SK-N-SH treated with all-trans-retinoic acid at 6 μM for 48 hours (cell line): Measurements from ENCODE around the gene MESP1.

ENCODE experiments used
- BACH2 ChIP-seq: fragments of 250-450 bp; sonication (Bioruptor Pico); IDR thresholded peaks from 2 replicates; pipeline ENCODE4 v1.9.0; 2021; ENCODE audit warnings: mild to moderate bottlenecking, borderline replicate concordance
- CSDC2 ChIP-seq: fragments of 250-450 bp; sonication (Bioruptor Pico); IDR thresholded peaks from 2 replicates; pipeline ENCODE4 v1.5.0; 2020; ENCODE audit warnings: mild to moderate bottlenecking, moderate library complexity
- GLIS3 ChIP-seq: fragments of 250-450 bp; sonication (Bioruptor Pico); IDR thresholded peaks from 2 replicates; pipeline ENCODE4 v1.5.0; 2020; ENCODE audit warnings: mild to moderate bottlenecking, moderate library complexity
- ISL1 ChIP-seq: fragments of 250-450 bp; sonication (Bioruptor Pico); IDR thresholded peaks from 2 replicates; pipeline ENCODE4 v2.1.2; 2022; ENCODE audit warnings: mild to moderate bottlenecking, moderate library complexity
- OSR1 ChIP-seq: fragments of 250-450 bp; sonication (Bioruptor Pico); IDR thresholded peaks from 2 replicates; pipeline ENCODE4 v1.8.0; 2022; ENCODE audit warnings: moderate library complexity, mild to moderate bottlenecking, inconsistent platforms
- PPARA ChIP-seq: fragments of 250-450 bp; sonication (Bioruptor Pico); IDR thresholded peaks from 2 replicates; pipeline ENCODE4 v1.5.0; 2020; ENCODE audit warnings: mild to moderate bottlenecking, borderline replicate concordance
- TCF4 ChIP-seq: fragments of 250-450 bp; sonication (Bioruptor Pico); IDR thresholded peaks from 2 replicates; pipeline ENCODE4 v1.8.0; 2021; ENCODE audit warnings: mild to moderate bottlenecking, moderate library complexity, borderline replicate concordance
- TSHZ2 ChIP-seq: fragments of 250-450 bp; sonication (Bioruptor Pico); IDR thresholded peaks from 2 replicates; pipeline ENCODE4 v1.5.0; 2020; ENCODE audit warnings: mild to moderate bottlenecking, moderate library complexity
- ZC3H10 ChIP-seq: fragments of 250-450 bp; sonication (Bioruptor Pico); IDR thresholded peaks from 2 replicates; pipeline ENCODE4 v1.5.1; 2021; ENCODE audit warnings: mild to moderate bottlenecking, moderate library complexity
- ZFP3 ChIP-seq: fragments of 250-450 bp; sonication (Bioruptor Pico); IDR thresholded peaks from 2 replicates; pipeline ENCODE4 v1.5.0; 2020; ENCODE audit warnings: mild to moderate bottlenecking, moderate library complexity
- ZFP30 ChIP-seq: fragments of 450-650 bp; formaldehyde crosslinking; IDR thresholded peaks from 2 replicates; pipeline ENCODE4 v1.5.0; 2022; ENCODE audit warnings: mild to moderate bottlenecking, moderate library complexity
- ZNF565 ChIP-seq: fragments of 450-650 bp; formaldehyde crosslinking; conservative IDR thresholded peaks from 2 replicates; pipeline ENCODE4 v1.5.0; 2020; ENCODE audit warnings: low read depth, mild to moderate bottlenecking, moderate library complexity
- TF ChIP-seq, protein P1 (sequence below): fragments of 250-450 bp; sonication (Bioruptor Pico); IDR thresholded peaks from 2 replicates; pipeline ENCODE4 v1.8.0; 2020; ENCODE audit warnings: mild to moderate bottlenecking, moderate library complexity, borderline replicate concordance

DNA sequence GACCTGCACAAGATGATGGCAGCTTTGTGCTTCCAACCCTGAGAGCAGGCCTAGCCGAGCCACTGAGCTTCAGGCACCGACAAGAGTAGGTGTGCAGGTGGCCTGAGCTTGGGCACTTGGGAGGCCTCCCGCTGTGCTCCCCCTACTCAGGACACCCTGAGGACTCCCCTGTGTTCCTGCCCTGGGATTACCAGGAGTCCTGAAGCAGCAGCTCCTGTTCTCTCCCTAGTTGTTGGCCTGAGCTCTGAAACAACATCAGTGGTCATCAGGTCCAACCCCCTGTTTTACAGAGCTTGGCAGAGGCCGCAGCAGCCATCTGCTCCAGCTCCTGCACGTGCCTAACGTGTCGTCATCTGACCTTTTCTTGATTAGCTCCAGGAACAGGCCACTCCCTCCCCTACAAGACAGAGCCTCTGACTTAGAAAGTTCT is 17.0 kb upstream of the MESP1 start:
- TF ChIP-seq ISL1 (CRISPR knock-in tag) = no peak
- TF ChIP-seq TSHZ2 (CRISPR knock-in tag) = no peak
- TF ChIP-seq BACH2 = no peak
- TF ChIP-seq ZC3H10 (CRISPR knock-in tag) = no peak
- no peak for TF ChIP-seq ZNF565 (CRISPR knock-in tag)
- no peak for TF ChIP-seq TCF4 (CRISPR knock-in tag)
- TF ChIP-seq OSR1 (CRISPR knock-in tag) = no peak
- no peak for TF ChIP-seq ZFP3 (CRISPR knock-in tag)
- TF ChIP-seq, protein P1, sequence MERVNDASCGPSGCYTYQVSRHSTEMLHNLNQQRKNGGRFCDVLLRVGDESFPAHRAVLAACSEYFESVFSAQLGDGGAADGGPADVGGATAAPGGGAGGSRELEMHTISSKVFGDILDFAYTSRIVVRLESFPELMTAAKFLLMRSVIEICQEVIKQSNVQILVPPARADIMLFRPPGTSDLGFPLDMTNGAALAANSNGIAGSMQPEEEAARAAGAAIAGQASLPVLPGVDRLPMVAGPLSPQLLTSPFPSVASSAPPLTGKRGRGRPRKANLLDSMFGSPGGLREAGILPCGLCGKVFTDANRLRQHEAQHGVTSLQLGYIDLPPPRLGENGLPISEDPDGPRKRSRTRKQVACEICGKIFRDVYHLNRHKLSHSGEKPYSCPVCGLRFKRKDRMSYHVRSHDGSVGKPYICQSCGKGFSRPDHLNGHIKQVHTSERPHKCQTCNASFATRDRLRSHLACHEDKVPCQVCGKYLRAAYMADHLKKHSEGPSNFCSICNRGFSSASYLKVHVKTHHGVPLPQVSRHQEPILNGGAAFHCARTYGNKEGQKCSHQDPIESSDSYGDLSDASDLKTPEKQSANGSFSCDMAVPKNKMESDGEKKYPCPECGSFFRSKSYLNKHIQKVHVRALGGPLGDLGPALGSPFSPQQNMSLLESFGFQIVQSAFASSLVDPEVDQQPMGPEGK (CRISPR knock-in tag) = no peak
- TF ChIP-seq CSDC2 (CRISPR knock-in tag) = no peak
- TF ChIP-seq ZFP30 = no peak
- TF ChIP-seq GLIS3 (CRISPR knock-in tag) = no peak
- TF ChIP-seq PPARA (CRISPR knock-in tag) = no peak
